GM21825 (cell line): Measurements from ENCODE around the gene PDZRN4.

ENCODE experiments used
- ATAC-seq: cut with Tn5 transposase; IDR thresholded peaks from one replicate; pipeline ENCODE4 v1.9.1; 2021; ENCODE audit warnings: mild to moderate bottlenecking, moderate library complexity; ENCODE audit not compliant: unreplicated experiment

PDZRN4 gene

GRCh38 chr12:41497409-41497808 lies 309.3 kb downstream of the PDZRN4 start:
- no peak for ATAC-seq

- ATAC-seq = no peak
Observed at GRCh38 chr12:41504976-41505375, 316.9 kb downstream of the PDZRN4 start.

GRCh38 chr12:41507286-41507685 lies 319.2 kb downstream of the PDZRN4 start:
- ATAC-seq = no peak

- ATAC-seq = no peak
Observed at GRCh38 chr12:41509271-41510055, 321.3 kb downstream of the PDZRN4 start.

GRCh38 chr12:41510470-41510869 lies 322.4 kb downstream of the PDZRN4 start:
- no peak for ATAC-seq

- ATAC-seq = no peak
Observed at GRCh38 chr12:41511247-41511646, 323.1 kb downstream of the PDZRN4 start.

- no peak for ATAC-seq
Observed at GRCh38 chr12:41512497-41512896, 324.4 kb downstream of the PDZRN4 start.

GRCh38 chr12:41514021-41514777 lies 326.1 kb downstream of the PDZRN4 start:
- no peak for ATAC-seq

- no peak for ATAC-seq
Observed at GRCh38 chr12:41514907-41515306, 326.8 kb downstream of the PDZRN4 start.

GRCh38 chr12:41515953-41516352 lies 327.8 kb downstream of the PDZRN4 start:
- ATAC-seq = no peak

- no peak for ATAC-seq
Observed at GRCh38 chr12:41520869-41521268, 332.7 kb downstream of the PDZRN4 start.

GRCh38 chr12:41521872-41522379 lies 333.8 kb downstream of the PDZRN4 start:
- ATAC-seq = peak; percentile 74

- ATAC-seq = no peak
Observed at GRCh38 chr12:41527062-41527461, 338.9 kb downstream of the PDZRN4 start.

- ATAC-seq = no peak
Observed at GRCh38 chr12:41527534-41528116, 339.5 kb downstream of the PDZRN4 start.

- ATAC-seq = no peak
Observed at GRCh38 chr12:41528874-41529273, 340.8 kb downstream of the PDZRN4 start.

- ATAC-seq = no peak
Observed at GRCh38 chr12:41530441-41530840, 342.3 kb downstream of the PDZRN4 start.

GRCh38 chr12:41531147-41531829 lies 343.2 kb downstream of the PDZRN4 start:
- ATAC-seq = no peak

- ATAC-seq = no peak
Observed at GRCh38 chr12:41532072-41532471, 344.0 kb downstream of the PDZRN4 start.

- no peak for ATAC-seq
Observed at GRCh38 chr12:41536813-41537490, 348.8 kb downstream of the PDZRN4 start.

GRCh38 chr12:41537522-41537921 lies 349.4 kb downstream of the PDZRN4 start:
- no peak for ATAC-seq
